ENCODE results near the gene IFI44L. TPM values are rescaled to one million over a fixed set of nuclear protein-coding genes. Genes with fewer than 3 reads are reported as not detected.

Gene IFI44L
- polyA plus RNA-seq (ENCODE audit: insufficient read depth in 1 of 5, insufficient read length in 5 of 5, low replicate concordance in 1 of 5), result 1 to 10 TPM; 2.8 to 5.6 (median 3.7) TPM
- long read RNA-seq, donor 1, result 0 reads
- long read RNA-seq, donor 2, full-length matches to known transcripts, result 1 of 1 reads
- long read RNA-seq, donor 2, partial matches to known transcripts, result 0 of 1 reads
- long read RNA-seq, donor 2, other reads (novel, unspliced or antisense), result 0 of 1 reads
- long read RNA-seq, donor 3, result 0 reads
- long read RNA-seq, donor 4, result 0 reads
- long read RNA-seq, donor 5, result 0 reads
- long read RNA-seq, donor 6, full-length matches to known transcripts, result 1 of 1 reads
- long read RNA-seq, donor 6, partial matches to known transcripts, result 0 of 1 reads
- long read RNA-seq, donor 6, other reads (novel, unspliced or antisense), result 0 of 1 reads
- long read RNA-seq, donor 7, result 0 reads
- long read RNA-seq, donor 8, result 0 reads

- peak; percentile 37 to 52 for DNase-seq
These were observed at the start of gene IFI44L for GRCh38 chr1:78619803-78620579. TSS of gene IFI44L (plus strand) at chr1:78620448. CDS start at chr1:78627916, 7,468 bp downstream.

- DNase-seq, result no peak
These were observed 49.7 kb upstream of the IFI44L start for GRCh38 chr1:78570539-78570938.

- DNase-seq, result no peak
These were observed 42.8 kb upstream of the IFI44L start for GRCh38 chr1:78577257-78578100.

- DNase-seq, result no peak
These were observed 33.7 kb upstream of the IFI44L start for GRCh38 chr1:78586572-78586971.

GRCh38 chr1:78587211-78587610, 33.0 kb upstream of the IFI44L start:
- no peak for DNase-seq

GRCh38 chr1:78591971-78592370, 28.3 kb upstream of the IFI44L start:
- DNase-seq, result no peak

- DNase-seq, result no peak
These were observed 21.0 kb upstream of the IFI44L start for GRCh38 chr1:78599294-78599693.

- no peak for DNase-seq
These were observed 19.2 kb upstream of the IFI44L start for GRCh38 chr1:78601068-78601467.

GRCh38 chr1:78603206-78603605, 17.0 kb upstream of the IFI44L start:
- no peak for DNase-seq

- DNase-seq, result no peak
These were observed 15.6 kb upstream of the IFI44L start for GRCh38 chr1:78604643-78605042.

GRCh38 chr1:78606274-78606673, 14.0 kb upstream of the IFI44L start:
- no peak for DNase-seq

GRCh38 chr1:78607334-78607927, 12.8 kb upstream of the IFI44L start:
- peak in 1 of 2 donors; percentile 6 for DNase-seq

GRCh38 chr1:78607944-78608343, 12.3 kb upstream of the IFI44L start:
- DNase-seq, result no peak

- DNase-seq, result peak; percentile 72 to 80
These were observed 2.6 kb upstream of the IFI44L start for GRCh38 chr1:78617615-78618026.

GRCh38 chr1:78619032-78619431, 1.2 kb upstream of the IFI44L start:
- no peak for DNase-seq

GRCh38 chr1:78619446-78619802, 824 bp upstream of the IFI44L start:
- peak in 1 of 2 donors; percentile 14 for DNase-seq

GRCh38 chr1:78620666-78621065, 418 bp downstream of the IFI44L start:
- no peak for DNase-seq

GRCh38 chr1:78622548-78622947, 2.3 kb downstream of the IFI44L start:
- DNase-seq, result no peak

GRCh38 chr1:78624035-78624434, 3.8 kb downstream of the IFI44L start:
- no peak for DNase-seq

GRCh38 chr1:78627321-78627720, 7.1 kb downstream of the IFI44L start:
- DNase-seq, result no peak

GRCh38 chr1:78630600-78630999, 10.4 kb downstream of the IFI44L start:
- DNase-seq, result no peak

- DNase-seq, result no peak
These were observed 13.0 kb downstream of the IFI44L start for GRCh38 chr1:78633209-78633608.
